Lower lobe of right lung (tissue), 2 donors: ENCODE data around the gene SPATA20. TPM values are rescaled to one million over a fixed set of nuclear protein-coding genes. Genes with fewer than 3 reads are reported as not detected.

Source experiments
- ATAC-seq, 2 donors: fragments of 200-7000 bp; cut with Tn5 transposase; one replicate each; pipeline ENCODE4 v1.9.1; 2020 to 2022; ENCODE audit warnings: mild to moderate bottlenecking in 2 of 2, moderate library complexity in 2 of 2
- DNase-seq: peaks from one replicate; pipeline ENCODE4 v3.0.0-alpha.2; 2020
- H3K27ac ChIP-seq: fragments of 200-600 bp; one replicate; pipeline ENCODE4 v1.8.0; 2022
- H3K27me3 ChIP-seq: fragments of 200-600 bp; one replicate; pipeline ENCODE4 v1.8.0; 2022; ENCODE audit warnings: low read depth
- H3K36me3 ChIP-seq: fragments of 200-600 bp; one replicate; pipeline ENCODE4 v1.8.0; 2022; ENCODE audit warnings: mild to moderate bottlenecking
- H3K4me1 ChIP-seq: fragments of 200-600 bp; one replicate; pipeline ENCODE4 v1.8.0; 2022
- H3K4me3 ChIP-seq: fragments of 200-600 bp; one replicate; pipeline ENCODE4 v1.8.0; 2022; ENCODE audit warnings: mild to moderate bottlenecking
- H3K9me3 ChIP-seq: fragments of 200-600 bp; one replicate; pipeline ENCODE4 v1.8.0; 2022
- intact Hi-C: fragments of 100-400 bp; cut with DNase I; formaldehyde crosslinking; loops from one replicate; pipeline ENCODE4 v1.11.0; 2022
- total RNA-seq: library from RNA; stranded (reverse); fragmentation: NEBNext Ultra II Directional; extraction: Animal tissue kit (Norgen Biotek cat#: 25700); gene quantifications from one replicate; pipeline ENCODE4 v1.2.1, GENCODE V29; 2021
- TF ChIP-seq, protein P1 (sequence below): fragments of 200-600 bp; IDR thresholded peaks from one replicate; pipeline ENCODE4 v1.8.0; 2022; ENCODE audit warnings: antibody characterized with exemption, mild to moderate bottlenecking
- donor health status: DM: no; HTN: yes; CAD: no; lungs with severe emphysema.

SPATA20 gene
- total RNA-seq, 1 donor from 2014 or later, result 29.7 TPM

DNA sequence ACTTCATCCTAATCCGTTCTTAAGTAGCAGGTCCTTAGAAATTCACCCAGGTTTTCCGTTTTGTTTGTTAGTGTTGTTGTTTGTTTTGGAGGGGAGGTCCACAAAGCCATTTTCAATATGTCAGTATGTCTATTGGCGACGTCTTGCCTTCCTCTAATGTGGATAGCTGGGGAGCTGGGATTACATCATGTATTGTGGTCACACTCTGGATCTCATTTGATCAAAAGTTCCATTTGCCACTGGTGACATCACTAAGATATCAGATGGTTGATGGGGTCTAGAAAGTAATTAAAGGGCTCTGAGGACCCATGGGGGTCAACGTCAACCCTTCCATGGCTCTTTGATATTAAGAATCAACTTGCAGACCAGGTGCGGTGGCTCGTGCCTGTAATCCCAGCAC lies 17.1 kb upstream of the SPATA20 start:
- intact Hi-C loops, result no loop called here
- TF ChIP-seq, protein P1, sequence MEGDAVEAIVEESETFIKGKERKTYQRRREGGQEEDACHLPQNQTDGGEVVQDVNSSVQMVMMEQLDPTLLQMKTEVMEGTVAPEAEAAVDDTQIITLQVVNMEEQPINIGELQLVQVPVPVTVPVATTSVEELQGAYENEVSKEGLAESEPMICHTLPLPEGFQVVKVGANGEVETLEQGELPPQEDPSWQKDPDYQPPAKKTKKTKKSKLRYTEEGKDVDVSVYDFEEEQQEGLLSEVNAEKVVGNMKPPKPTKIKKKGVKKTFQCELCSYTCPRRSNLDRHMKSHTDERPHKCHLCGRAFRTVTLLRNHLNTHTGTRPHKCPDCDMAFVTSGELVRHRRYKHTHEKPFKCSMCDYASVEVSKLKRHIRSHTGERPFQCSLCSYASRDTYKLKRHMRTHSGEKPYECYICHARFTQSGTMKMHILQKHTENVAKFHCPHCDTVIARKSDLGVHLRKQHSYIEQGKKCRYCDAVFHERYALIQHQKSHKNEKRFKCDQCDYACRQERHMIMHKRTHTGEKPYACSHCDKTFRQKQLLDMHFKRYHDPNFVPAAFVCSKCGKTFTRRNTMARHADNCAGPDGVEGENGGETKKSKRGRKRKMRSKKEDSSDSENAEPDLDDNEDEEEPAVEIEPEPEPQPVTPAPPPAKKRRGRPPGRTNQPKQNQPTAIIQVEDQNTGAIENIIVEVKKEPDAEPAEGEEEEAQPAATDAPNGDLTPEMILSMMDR, result no peak

DNA sequence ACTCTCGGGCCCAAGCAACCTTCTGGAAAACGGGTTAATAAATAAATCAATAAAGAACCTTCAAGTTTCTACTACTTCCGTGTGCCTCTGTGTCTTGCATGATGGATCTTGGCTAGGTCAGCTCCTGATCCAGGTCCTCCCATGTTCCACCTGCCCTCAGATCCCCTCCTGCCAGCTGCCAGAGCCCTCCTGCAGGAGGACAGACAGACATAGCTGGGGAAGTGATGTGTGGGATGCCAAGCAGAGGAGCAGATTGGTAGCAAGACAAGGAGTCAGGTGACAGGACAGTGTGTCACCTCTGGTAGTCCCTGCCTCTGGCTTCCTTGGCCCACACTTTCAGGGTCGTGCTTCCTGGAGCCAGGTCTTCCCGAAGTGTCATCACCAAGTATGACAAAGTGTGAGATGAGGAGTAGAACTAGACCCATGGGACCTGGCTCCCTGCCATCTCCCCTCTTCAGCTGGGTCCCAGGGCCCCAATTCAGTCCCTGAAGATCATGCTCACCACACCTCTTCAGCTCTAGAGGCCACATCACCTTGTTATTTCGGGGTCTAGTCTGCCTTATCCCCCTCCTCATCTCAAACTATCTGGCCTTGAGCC lies 15.4 kb upstream of the SPATA20 start:
- DNase-seq (no peak), ATAC-seq (no peak)
- TF ChIP-seq, protein P1, result no peak
- Histone ChIP-seq H3K4me3 (no peak overlapping the region), H3K36me3 (no peaks in the 10 kb centered on the region), H3K9me3 (no peaks in the 10 kb centered on the region), H3K27me3 (peaks cover 46% of the 10 kb centered on the region), H3K27ac (no peak overlapping the region), H3K4me1 (peaks cover 29% of the 10 kb centered on the region)
- intact Hi-C loops, result no loop called here

More for the DNA sequence above, 17.1 kb upstream of the SPATA20 start:
- Histone ChIP-seq H3K4me1 (peaks cover 29% of the 10 kb centered on the region), H3K27me3 (peaks cover 46% of the 10 kb centered on the region), H3K4me3 (no peak overlapping the region), H3K27ac (no peak overlapping the region), H3K9me3 (no peaks in the 10 kb centered on the region), H3K36me3 (no peaks in the 10 kb centered on the region)
- DNase-seq (no peak), ATAC-seq (no peak)

DNA sequence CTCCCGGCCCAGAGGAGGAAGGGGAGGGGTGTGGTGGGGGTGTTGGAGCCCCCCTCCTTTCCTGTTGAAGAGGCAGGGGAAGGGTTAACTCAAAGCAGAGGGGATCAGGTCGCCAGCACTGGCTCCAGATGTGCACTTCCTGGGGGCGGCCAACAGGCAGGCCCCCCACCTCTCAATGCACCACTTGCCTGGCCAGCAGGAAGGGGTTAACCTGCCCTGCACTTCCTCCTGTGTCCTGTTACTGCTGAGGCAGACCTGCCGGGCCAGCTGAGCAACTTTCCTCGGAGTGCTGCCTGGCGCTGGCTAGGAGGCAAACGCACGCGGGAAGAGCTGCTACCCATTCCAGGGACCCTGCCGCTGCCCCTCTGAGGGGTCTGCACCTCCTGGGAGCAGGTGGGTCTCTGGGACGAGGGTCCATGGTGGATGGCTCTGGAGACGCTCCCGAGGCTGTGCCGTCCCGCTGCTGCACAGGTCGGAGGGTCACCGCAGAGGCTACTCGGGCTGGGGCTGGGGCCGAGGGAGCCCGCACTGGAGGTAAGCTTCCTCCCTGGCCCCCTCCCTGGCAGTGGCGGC lies 14.4 kb upstream of the SPATA20 start, which contains the start of gene EPN3:
Gene EPN3, plus strand, starts transcription at position 284 of the 573 bp plus-strand sequence. CDS start 3,822 bp downstream, outside the sequence.
- Histone ChIP-seq H3K9me3 (no peaks in the 10 kb centered on the region), H3K27ac (no peak within 1 kb of the TSS), H3K27me3 (peaks cover 46% of the 10 kb centered on the region), H3K4me1 (peaks cover 29% of the 10 kb centered on the region), H3K4me3 (peak within 1 kb of the TSS; percentile 23), H3K36me3 (no peaks in the 10 kb centered on the region)
- DNase-seq, result peak; percentile 75
- intact Hi-C loops, result no loop called here
- ATAC-seq, result peak; percentile 74 to 77
- TF ChIP-seq, protein P1, result no peak

DNA sequence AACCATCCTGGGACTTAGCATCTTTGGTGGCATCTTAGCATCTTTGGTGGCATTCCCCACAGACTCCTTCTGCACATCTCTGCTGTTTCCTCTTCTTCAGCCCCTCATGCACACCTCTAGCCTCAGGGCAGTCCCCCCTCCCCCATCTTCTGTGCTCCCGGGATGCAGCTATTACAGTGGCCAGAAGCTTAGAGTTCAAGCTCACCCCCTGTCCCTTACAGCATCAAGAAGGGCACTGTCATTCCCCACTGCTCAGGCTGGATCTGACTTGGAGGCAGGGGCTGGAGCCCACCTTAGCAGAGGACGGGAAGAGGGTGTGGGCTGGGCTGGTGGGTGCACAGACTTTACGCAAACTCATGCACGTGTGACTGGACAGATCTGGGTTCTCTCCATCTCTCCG lies 13.8 kb upstream of the SPATA20 start:
- H3K4me1 ChIP-seq, result peaks cover 29% of the 10 kb centered on the region
- H3K36me3 ChIP-seq, result no peaks in the 10 kb centered on the region
- H3K27me3 ChIP-seq, result peaks cover 46% of the 10 kb centered on the region
- no peaks in the 10 kb centered on the region for H3K9me3 ChIP-seq
- H3K4me3 ChIP-seq, result no peak overlapping the region
- intact Hi-C loops, result no loop called here
- H3K27ac ChIP-seq, result no peak overlapping the region
- no peak for ATAC-seq
- TF ChIP-seq, protein P1, result no peak
- no peak for DNase-seq

DNA sequence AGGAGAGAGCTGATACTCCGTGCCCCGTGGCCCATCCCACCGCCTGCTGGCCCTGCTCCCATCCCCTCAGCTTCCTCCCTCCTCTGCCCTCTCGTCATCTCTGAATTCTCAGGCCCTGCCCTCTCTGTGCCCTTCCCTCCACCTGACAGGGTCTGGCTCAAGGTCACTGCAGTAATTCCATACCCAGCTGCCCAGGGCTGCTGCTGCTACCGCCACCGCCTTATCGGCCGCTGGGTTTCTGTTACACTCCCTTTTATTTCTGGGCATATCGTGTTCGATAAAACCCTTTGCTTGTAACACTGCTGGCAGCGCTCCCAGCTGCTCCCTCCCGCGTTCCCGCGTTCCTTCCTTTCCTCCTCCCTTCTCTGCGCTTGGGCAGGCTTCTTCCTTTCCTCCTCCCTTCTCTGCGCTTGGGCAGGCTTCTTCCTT lies 13.2 kb upstream of the SPATA20 start:
- DNase-seq, result peak; percentile 58
- Histone ChIP-seq H3K4me1 (peaks cover 29% of the 10 kb centered on the region), H3K36me3 (no peaks in the 10 kb centered on the region), H3K9me3 (no peaks in the 10 kb centered on the region), H3K27ac (no peak overlapping the region), H3K27me3 (peaks cover 46% of the 10 kb centered on the region), H3K4me3 (peak overlapping the region; percentile 21)
- peak; percentile 10 to 22 for ATAC-seq
- TF ChIP-seq, protein P1, result no peak
- intact Hi-C loops, result no loop called here
